Muscle layer of colon (tissue), 2 donors: ENCODE results near the gene KRTAP2-4.

Experiments
- H3K27ac ChIP-seq: one replicate; pipeline ENCODE4 v1.7.0; 2013; ENCODE audit warnings: low read depth, mild to moderate bottlenecking, low read length, moderate library complexity
- H3K27me3 ChIP-seq, 2 donors: one replicate each; pipeline ENCODE4 v1.7.0; 2013; ENCODE audit warnings: low read length in 2 of 2, mild to moderate bottlenecking in 2 of 2; ENCODE audit not compliant: insufficient read depth in 2 of 2, control insufficient read depth in 1 of 2
- H3K36me3 ChIP-seq: one replicate; pipeline ENCODE4 v1.7.0; 2013; ENCODE audit warnings: mild to moderate bottlenecking, low read length; ENCODE audit not compliant: insufficient read depth
- H3K4me1 ChIP-seq: one replicate; pipeline ENCODE4 v1.7.0; 2013; ENCODE audit warnings: mild to moderate bottlenecking, low read length; ENCODE audit not compliant: insufficient read depth
- H3K4me3 ChIP-seq, 2 donors: one replicate each; pipeline ENCODE4 v1.7.0; 2013; ENCODE audit warnings: low read length in 2 of 2, low read depth in 1 of 2, mild to moderate bottlenecking in 1 of 2, moderate library complexity in 1 of 2
- H3K9ac ChIP-seq: one replicate; pipeline ENCODE4 v1.7.0; 2013; ENCODE audit warnings: low read length
- H3K9me3 ChIP-seq: one replicate; pipeline ENCODE4 v1.7.0; 2013; ENCODE audit warnings: mild to moderate bottlenecking, low read length
- donor health status: abdominal sarcoma.
- donor health status: Adenocarcinoma of cecum.

KRTAP2-4 gene

GRCh38 chr17:41024697-41025096 is 41.0 kb downstream of the KRTAP2-4 start:
- peaks cover 0 to 2% of the 10 kb centered on the region in 2 donors for H3K27me3 ChIP-seq

GRCh38 chr17:41020336-41020735 is 45.3 kb downstream of the KRTAP2-4 start:
- no peak overlapping the region for H3K27ac ChIP-seq
- no peak overlapping the region for H3K4me3 ChIP-seq
- no peaks in the 10 kb centered on the region for H3K9me3 ChIP-seq
- no peak overlapping the region for H3K9ac ChIP-seq
- no peaks in the 10 kb centered on the region for H3K36me3 ChIP-seq
- H3K4me1 ChIP-seq = no peaks in the 10 kb centered on the region
- no peaks in the 10 kb centered on the region for H3K27me3 ChIP-seq

More at GRCh38 chr17:41024697-41025096, 41.0 kb downstream of the KRTAP2-4 start:
- H3K9me3 ChIP-seq = no peaks in the 10 kb centered on the region
- H3K4me1 ChIP-seq = no peaks in the 10 kb centered on the region
- no peak overlapping the region for H3K4me3 ChIP-seq
- no peak overlapping the region for H3K9ac ChIP-seq
- H3K27ac ChIP-seq = no peak overlapping the region
- H3K36me3 ChIP-seq = no peaks in the 10 kb centered on the region

GRCh38 chr17:41019415-41019814 is 46.3 kb downstream of the KRTAP2-4 start:
- Histone ChIP-seq H3K4me1 (no peaks in the 10 kb centered on the region), H3K36me3 (no peaks in the 10 kb centered on the region), H3K27me3 (peaks cover 0 to 3% of the 10 kb centered on the region in 2 donors), H3K4me3 (no peak overlapping the region), H3K9ac (no peak overlapping the region), H3K9me3 (no peaks in the 10 kb centered on the region), H3K27ac (no peak overlapping the region)

GRCh38 chr17:41018541-41018940 is 47.1 kb downstream of the KRTAP2-4 start:
- H3K4me3 ChIP-seq = no peak overlapping the region

GRCh38 chr17:41016578-41017215 is 49.0 kb downstream of the KRTAP2-4 start:
- Histone ChIP-seq H3K4me3 (no peak overlapping the region), H3K27me3 (peaks cover 0 to 3% of the 10 kb centered on the region in 2 donors), H3K4me1 (no peaks in the 10 kb centered on the region), H3K9ac (no peak overlapping the region), H3K27ac (no peak overlapping the region), H3K36me3 (no peaks in the 10 kb centered on the region), H3K9me3 (no peaks in the 10 kb centered on the region)

More at GRCh38 chr17:41018541-41018940, 47.1 kb downstream of the KRTAP2-4 start:
- Histone ChIP-seq H3K27ac (no peak overlapping the region), H3K9me3 (no peaks in the 10 kb centered on the region), H3K27me3 (peaks cover 0 to 3% of the 10 kb centered on the region in 2 donors), H3K9ac (no peak overlapping the region), H3K36me3 (no peaks in the 10 kb centered on the region), H3K4me1 (no peaks in the 10 kb centered on the region)

- Histone ChIP-seq H3K9me3 (no peaks in the 10 kb centered on the region), H3K4me1 (no peaks in the 10 kb centered on the region), H3K27ac (no peak overlapping the region), H3K36me3 (no peaks in the 10 kb centered on the region), H3K27me3 (peaks cover 0 to 3% of the 10 kb centered on the region in 2 donors), H3K4me3 (no peak overlapping the region), H3K9ac (no peak overlapping the region)
Observed at GRCh38 chr17:41015454-41015853, 50.2 kb downstream of the KRTAP2-4 start.
